ENCODE measurements around the gene HPSE2.

HPSE2 gene

DNA sequence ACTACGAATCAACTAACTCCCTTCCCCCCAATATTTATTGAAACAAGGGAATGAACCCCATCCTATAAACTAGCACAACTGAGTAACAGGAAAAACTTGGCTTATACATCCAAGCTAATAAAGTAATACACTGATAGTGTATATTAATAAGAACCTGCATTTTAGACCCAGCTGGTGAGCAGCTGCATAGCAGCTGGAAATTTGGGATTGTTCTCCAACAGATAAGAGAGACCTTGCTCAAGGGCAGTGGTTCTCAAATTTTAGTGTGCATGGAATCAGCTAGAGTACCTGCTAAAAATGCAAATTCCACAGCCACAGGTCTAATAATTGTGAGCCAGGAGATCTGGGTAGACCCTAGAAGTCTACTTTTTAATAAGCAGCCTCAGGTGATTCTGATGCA, 404.3 kb downstream of the HPSE2 start:
- DNase-seq, result no peak

DNA sequence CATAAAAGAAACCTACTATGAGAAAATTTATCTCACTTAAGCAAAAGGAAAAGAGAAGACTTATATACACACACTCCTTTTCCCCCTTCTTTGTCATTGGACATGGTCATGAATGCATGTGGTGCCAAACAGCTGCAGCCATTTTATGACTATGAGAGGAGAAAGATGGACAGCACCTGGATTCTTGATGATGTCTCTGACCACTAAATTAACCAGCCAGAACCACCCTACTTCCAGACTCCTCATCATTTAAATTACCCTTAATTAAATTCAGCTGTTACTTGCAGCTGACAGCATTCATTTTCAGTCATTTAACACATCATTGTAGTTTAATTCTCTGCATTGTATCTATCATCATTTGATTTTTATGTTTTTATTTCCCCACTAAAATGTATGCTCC, 409.9 kb downstream of the HPSE2 start:
- no peak for DNase-seq

DNA sequence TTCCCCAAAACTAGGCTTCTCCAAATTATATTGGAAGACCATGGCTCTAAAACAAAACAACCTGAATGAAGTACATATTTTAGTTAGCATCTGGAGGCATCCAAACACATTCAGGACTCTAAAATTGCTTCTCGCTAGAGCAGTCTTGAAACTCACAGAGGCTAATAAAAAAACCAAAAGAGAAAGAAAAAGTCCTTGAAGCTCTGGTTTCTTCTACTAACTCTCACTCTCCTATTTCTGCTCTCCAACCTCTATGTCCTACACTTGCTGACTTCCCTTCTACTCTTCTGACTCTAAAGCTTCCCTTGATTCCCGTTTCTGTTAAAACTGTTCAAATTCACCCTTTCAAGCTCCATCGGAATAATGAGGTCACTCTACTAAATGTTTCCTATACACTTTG, 418.3 kb downstream of the HPSE2 start:
- DNase-seq, result no peak

DNA sequence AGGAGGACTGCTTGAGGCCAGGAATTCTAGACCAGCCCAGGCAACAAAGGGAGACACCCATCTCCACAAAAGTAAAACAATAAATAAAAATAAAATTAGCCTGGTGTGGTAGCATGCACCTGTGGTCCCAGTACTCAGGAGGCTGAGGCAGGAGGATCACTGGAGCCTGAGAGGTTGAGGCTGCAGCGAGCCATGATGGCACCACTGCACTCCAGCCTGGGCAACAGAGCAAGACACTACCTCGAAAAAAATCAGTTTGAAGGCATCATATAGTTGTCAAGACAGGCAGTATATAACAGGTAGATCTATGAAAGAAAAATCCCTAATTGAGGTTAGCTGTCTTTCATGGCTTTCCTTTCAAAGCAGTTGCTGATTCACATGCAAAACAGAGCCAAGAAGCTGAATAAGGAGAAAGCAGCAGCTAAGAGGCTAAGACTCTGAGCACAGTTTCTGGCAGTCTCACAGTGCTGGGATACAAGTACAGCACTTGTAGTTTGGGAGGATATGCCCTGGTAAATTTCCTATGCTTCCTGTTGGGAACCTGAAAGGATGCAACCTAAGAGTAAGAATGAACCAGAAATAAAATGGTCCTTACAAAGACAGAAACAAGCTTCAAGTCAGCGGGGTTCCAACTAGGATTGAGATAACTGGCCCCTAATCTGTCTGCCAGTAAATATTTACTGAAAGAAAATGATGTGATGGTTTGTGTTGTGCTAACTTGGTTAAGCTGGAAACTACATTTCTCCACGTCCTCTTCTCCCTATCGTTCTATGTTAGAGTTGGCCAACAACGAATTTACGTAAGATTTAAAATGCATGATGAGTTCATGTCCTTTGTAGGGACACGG, 420.4 kb downstream of the HPSE2 start:
- no peak for DNase-seq

DNA sequence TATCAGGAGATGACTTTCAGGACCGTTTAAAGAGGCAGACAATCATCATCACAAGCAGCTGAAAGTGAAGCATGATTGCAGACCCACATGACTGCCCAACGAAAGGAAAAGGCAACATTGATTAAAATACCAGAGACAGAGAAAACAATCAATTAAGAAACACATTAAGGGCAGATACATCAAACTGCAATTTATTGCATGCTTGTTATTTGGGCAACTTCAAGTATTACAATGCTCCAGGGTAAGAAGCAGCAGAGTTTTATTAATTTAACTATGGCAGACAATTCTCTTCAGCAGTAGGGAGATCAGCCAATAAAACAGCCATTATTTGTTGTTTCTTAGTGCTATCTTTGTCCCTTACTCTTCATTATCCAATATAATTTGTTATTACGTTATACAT, 421.2 kb downstream of the HPSE2 start:
- DNase-seq, result no peak

DNA sequence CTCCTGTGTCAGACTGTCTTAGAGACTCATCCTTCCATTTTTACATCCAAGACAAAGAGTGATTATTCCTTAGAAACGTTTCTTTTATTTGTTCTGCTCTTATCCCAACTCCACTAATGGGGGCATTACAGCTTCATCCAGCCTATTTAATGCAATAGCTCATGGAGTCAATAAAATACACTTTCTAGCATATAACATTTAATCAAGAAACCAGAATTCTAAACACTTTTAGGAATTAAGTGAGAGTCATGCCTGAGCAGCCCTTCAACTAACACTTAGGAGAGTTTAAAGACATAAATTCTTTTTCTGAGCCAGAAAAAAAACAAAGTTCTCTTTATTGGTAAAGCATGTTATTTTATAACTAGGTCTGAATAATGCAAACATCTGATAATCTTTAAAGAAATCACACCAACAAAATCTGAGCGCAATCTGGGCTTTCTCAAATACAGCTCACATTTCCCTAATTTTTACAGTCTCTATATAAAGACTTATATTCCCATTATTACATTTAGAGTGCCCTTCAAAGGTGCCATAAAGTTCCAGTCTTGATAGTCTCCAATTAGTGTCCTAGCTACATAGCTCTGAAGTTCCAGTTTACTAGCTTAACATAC, 427.3 kb downstream of the HPSE2 start:
- DNase-seq, result no peak

DNA sequence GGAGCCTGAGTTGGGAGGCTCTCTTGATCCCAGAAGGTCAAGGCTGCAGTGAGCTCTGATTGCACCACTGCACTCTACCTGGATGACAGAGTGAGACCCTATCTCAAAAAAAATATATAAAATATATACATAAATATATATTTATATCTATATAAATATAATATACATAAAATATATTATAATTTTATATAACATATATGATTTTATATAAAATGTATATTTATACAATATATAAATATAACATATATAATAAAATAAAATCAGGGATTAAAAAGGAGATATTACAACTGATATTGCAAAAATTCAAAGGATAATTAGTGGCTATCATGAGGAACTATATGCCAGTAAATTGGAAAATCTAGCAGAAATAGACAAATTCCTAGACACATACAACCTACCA, 435.4 kb downstream of the HPSE2 start:
- no peak for DNase-seq

DNA sequence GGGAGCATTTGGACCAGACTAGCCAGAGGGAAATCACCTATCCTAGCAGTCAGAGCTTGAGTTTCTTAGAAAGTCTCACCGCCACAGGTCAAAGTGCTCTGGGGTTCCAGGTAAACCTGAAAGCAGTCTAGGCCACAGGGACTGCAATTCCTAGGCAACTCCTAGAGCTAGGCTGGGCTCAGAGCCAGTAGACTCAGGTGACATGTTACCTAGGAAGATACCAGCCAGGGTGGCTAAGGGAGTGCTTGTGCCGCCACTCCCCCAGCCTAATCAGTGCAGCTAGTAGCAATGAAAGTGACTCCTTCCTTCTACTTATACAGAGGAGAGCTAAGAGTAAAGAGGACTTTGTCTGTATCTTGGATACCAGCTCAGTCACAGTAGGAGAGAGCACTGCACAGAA, 440.2 kb downstream of the HPSE2 start:
- no peak for DNase-seq

DNA sequence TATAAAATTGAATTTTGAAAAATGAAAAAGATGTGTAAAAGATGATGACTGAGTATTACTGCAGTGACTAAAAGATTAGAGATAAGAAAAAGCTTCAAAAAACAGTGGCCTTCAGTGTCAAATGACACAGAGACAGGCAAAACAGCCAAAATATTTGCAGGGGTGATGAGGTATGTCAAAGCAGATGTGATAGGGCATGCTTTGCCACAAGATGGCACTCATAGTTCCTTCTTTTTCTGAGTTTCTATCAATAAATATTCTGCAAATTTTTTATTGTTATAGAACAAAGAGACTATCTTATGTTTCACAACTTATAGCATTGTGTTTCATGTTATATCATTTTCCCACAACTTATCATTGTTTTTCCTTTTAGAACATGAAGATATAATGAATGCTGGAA, 444.8 kb downstream of the HPSE2 start:
- DNase-seq, result peak in 1 of 3 experiments; percentile 5

DNA sequence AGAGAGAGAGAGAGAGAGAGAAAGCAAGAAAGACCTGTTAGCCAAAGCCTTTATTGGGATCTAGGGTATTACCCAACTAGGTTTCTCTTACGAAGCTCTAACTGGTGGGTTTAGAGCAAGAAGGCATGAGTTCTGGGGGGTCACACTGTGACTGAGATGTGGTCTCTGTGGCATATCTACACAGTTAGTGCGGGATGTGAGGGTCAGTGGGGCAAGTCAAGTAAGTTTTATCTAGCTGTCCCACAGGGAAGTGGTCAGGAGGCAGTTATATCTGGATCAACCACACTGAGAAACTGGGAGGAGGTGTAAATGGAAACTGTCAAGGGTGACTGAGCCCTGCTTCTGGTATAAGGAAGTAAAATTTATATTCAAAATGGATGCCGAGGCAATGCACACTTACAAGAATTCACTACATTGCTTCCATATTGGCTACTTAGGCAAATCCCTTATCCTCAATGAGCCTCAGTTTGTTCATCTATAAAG, 457.3 kb downstream of the HPSE2 start:
- DNase-seq, result no peak

DNA sequence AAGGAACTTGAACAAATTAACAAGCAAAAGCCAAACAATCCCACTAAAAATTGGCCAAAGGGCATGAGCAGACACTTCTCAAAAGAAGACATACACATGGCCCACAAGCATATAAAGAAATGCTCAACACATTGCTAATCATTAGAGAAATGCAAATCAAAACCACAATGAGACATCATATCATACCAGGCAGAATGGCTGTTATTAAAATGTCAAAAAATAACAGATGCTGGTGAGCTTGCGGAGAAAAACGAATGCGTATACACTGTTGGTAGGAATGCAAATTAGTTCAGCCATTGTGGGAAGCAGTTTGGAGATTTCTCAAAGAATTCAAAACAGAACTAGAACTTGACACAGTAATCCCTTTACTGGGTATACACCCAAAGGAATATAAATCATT, 477.2 kb downstream of the HPSE2 start:
- no peak for DNase-seq

DNA sequence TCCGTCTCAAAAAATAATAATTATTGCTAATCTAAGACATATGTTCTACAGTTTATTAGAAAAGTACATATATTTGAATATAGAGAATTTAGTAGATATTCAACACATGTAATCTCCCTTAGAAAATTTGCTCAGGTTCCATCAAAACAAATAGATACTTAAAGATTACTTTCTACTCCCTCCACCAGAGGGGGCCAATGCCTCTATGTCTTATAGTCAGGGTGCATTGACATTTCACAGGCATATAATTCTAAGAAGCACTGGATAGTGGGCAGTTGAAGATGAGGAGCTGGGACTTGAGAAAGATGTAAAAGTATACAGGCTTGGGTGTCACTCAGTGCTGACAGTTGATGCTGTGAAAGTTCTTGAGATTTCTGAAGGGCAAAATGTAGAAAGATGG, 487.4 kb downstream of the HPSE2 start:
- DNase-seq, result peak in 2 of 3 experiments; percentile 30 to 36

DNA sequence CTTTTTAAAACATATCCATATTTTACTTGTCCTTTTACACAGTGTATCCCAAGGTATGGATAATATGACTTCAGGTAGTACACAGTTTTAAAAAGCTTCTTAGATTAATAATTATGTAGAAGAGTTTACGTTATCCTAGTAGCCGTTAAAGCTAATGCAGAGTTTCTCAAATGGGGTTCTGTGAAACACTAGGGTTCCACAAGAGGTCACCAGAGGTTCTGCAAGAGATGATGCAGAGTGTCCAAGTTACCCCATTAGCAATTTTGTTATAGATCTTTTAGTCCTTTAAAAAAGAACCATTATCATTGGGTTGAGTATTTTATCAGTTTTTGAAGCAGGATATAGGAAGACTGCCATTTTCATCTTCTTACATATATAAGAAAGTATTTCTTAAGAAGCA, 490.0 kb downstream of the HPSE2 start:
- DNase-seq, result no peak

DNA sequence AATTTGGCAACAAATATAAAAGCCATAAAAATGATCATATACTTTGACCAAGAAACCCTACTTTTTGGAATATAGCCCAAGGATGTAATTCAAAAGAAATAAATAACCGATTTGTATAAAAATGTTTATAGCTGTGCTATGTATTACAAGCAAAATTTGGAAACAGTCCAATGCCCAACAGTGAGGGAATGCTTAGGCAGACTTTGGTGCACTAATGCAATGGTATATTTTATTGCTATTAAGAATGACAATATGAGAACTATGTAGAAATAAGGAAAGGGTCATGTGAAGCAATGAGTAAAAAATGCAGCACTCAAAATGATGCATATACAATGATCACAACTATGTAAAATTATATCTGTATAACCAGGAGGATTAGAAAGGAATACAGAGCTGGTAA, 515.1 kb downstream of the HPSE2 start:
- no peak for DNase-seq

DNA sequence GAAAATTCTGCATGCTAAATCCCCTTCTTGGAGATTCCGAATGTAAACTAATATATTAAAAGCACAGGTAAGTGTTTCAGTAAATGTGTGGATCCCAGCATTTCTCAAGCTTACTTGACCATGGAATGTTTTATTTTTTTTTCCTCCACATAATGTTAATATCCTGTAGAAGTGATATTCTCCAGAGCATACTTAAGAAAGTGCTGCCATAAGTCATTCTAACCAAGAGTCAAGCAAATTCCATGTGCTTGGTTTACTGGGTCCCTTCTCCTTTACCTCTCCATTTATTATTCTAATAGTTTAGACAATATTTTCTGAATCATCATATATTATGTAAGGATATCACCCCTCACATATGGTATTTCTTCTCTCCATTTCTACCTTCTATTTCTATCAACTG, 522.1 kb downstream of the HPSE2 start:
- no peak for DNase-seq

DNA sequence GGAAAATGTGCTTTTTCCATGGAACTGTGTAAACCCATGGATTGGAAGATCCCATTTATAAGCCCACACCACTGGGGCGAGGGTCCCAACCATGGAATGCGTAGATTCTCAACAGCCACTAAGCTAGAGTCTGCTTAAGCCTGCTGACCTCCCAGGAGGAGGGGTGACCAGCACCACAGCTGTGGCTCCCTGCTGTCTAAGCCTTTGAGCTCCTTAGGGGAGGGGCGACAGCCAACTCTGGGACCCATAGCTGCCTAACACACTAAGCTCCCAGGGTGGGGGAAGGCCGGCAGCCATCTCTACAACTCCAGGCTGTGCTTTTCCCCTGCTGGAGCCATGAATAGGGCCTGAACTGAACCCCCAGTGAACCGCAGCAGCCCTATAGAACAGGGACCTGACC, 539.1 kb downstream of the HPSE2 start:
- DNase-seq, result no peak

DNA sequence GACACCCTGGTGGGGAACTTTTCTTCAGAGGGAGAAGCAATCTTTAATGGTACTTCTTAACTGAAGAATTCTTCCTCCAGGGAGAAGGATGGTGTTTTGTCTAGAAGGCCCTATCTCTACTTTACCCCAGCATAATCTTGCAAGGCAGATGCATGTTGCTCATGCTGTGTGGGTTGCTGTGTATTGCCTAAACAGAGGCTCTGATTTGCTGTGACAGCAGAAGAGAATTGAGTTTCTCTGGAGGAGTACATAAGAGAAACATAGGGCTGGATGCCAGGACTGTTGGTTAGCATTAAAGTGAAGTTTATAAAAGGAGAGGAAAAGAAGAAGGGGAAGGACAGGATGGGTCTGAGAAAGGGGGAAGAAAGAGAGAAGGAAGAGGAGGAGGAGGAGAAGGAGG, 540.8 kb downstream of the HPSE2 start:
- DNase-seq, result no peak

DNA sequence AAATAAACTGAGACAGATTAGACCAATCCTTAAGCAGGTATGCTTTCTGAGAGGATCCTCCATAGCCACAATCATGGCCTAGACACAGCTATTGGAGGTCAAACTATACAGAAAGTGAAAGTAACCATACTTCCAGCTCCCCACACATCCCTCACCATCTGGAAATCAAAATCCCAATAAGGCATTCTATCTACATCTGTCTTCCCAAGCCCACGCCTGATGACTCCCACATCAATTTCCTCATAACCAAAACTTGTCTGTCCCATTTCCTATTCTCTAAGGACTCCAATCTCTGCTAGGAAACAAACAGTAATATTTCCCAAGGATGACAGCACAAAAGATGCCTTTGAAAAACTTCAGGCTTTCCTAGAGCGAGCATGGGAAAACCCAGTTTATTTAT, 541.6 kb downstream of the HPSE2 start:
- DNase-seq, result no peak

DNA sequence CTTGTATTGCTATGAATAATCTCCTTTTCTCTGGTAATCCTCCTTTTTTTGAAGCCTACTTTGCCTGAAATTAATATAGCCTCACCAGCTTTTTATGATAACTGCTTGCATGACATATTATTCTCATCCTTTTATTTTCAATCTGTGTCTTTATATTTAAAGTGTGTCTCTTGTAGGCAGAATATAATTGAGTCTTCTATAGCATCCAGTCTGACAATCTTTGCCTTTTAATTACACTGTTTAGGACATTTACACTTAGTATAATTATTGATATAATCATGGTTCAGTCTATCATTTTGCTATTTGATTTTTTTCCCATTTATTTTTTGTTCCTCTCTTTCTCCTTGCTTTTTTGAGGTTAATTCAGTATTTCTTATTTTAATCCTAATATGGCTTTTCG, 548.0 kb downstream of the HPSE2 start:
- DNase-seq, result no peak

DNA sequence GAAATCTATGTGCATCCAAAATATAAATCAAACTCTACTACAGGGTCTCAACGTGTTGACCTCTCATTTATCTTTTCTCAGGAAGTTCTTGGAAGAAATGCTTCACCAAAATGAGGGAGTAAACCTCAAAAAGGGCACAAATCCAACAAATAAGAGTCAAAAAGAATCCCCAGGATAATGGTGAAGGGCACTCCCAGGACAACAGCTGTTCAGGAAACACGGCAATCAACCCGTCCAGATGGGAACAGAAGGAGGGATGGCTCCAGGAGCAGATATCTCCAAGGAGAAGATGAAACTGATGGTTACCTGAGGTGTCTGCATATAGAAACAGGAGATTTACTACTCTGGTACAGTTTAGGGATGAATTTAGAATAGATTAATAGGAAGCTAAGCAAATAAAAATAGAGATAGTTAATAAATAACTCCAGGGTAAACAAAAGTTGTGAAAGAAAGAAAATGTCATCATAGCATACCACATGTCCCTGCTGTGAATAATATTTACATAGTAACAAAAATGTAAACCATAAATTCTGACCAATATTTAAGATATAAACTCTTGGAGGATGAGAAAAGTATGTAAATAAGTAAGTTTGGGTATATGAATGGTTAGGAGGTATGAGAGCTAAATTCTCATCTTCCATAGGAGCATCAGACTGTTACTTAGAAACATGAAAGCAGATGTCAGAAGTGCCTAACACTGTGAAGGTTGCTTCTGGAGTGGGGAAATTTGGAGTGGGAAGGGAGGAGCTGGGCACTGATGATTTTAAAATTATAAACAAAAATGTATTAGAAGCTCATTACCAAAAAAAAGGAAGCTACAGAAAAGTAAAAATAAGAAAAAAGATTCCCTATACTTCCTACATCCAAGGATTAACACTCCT, 551.4 kb downstream of the HPSE2 start:
- DNase-seq, result no peak

DNA sequence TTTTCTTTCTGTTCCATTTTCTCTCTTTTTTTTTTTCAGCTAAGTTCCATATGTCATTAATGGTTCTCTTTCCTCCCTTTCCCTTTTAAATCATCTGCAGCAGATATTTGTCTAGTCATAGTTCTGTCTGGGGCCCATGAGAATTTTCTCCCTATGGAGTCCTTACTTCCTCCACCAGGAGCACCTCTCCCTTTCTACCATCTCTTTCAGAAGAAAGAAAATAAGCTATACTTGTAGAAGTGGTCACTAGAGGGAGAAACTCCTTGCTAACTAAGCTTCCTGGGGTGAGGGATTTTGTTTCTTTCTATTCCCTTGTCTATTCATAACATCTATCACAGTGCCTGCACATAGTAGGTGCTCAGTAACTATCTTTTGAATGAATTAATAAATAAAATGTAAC, 558.8 kb downstream of the HPSE2 start:
- DNase-seq, result no peak

DNA sequence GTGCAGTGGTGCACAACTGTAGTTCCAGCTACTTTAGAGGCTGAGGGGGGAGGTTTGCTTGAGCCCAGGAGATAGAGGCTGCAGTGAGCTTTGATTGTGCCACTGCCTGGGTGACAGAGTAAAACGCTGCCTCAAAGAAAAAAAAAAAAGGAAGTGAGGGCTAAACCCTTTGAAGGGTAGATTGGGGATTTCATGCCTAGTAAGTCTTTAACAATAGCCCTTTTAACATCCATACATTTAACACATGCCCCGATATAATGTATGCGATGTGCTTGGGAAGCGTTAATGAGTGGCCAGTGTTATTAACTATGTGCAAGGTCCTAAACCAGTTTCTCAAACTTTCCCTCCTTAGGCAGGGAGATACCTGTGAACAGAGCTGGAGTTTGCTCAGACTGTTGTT, 559.8 kb downstream of the HPSE2 start:
- DNase-seq, result no peak

DNA sequence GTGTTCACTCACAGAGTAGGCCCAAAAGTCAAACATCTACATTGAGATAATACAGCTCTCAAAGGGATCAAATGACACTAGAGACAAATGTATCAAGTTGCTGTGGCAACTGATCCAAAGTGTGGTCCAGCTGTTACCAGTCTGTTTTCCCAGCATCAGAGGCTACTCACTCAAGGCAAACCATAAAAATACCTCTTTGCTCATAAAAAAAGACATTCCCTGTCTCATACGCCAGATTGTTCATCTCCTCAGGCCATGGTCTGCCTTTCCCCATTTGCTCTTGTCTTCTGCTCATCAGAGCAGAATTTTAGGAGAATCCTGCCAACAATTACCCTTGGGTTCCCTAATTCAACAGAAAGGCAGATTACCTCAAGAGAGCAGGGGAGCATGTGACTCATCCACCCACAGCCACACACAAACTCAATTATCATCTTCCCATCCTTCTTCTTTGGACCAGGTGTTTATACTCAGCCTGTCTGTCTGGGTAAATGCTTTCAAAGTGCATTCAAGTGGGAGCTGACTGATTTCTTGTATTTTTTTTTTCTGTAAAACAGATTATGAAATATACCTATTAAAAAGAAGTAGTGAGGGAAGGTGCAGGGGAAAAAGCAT, 562.4 kb downstream of the HPSE2 start:
- peak in 2 of 3 experiments; percentile 53 to 61 for DNase-seq

Measured in NCI-H1417 (cell line).